CD4-positive, alpha-beta T cell (primary cell): ENCODE measurements around the gene EPS15. TPM values are rescaled to one million over a fixed set of nuclear protein-coding genes. Genes with fewer than 3 reads are reported as not detected.
A peak's percentile ranks its signal among the peaks of the same experiment; 100 is the strongest.

ENCODE experiments used
- ATAC-seq: fragments of 200-7000 bp; cut with Tn5 transposase; one replicate; pipeline ENCODE4 v1.10.0; 2022; ENCODE audit warnings: mild to moderate bottlenecking; ENCODE audit not compliant: poor library complexity
- CTCF ChIA-PET: fragments of 350-600 bp; sonication (Branson Sonifier 250); formaldehyde crosslinking; loops from one replicate; lab custom pipeline; 2021; ENCODE audit warnings: antibody characterized with exemption, inconsistent platforms; lab: Charles Lee
- POLR2A ChIA-PET: fragments of 350-600 bp; sonication (Branson Sonifier 250); formaldehyde crosslinking; loops from one replicate; lab custom pipeline; 2021; ENCODE audit warnings: antibody characterized with exemption, inconsistent platforms; lab: Charles Lee
- DNase-seq, 14 experiments: peaks; one replicate each; pipeline ENCODE4 v3.0.0-alpha.2; 2013 to 2020; ENCODE audit warnings: mixed read lengths in 2 of 14
- H3K27ac ChIP-seq, 2 donors: one replicate each; pipeline versions ENCODE4 v1.5.1 to v1.7.0; 2013; ENCODE audit warnings: low read length in 2 of 2, low read depth in 1 of 2, mild to moderate bottlenecking in 1 of 2
- H3K27me3 ChIP-seq, 2 experiments: 1 replicate in 1 of 2; 2 replicates in 1 of 2; pipeline versions ENCODE4 v1.6.1 to v1.7.0; 2013; ENCODE audit warnings: low read length in 2 of 2, control low read depth in 1 of 2, mild to moderate bottlenecking in 1 of 2, moderate library complexity in 1 of 2; ENCODE audit not compliant: insufficient read depth in 2 of 2, control insufficient read depth in 1 of 2
- H3K36me3 ChIP-seq: one replicate; pipeline ENCODE4 v1.6.1; 2013; ENCODE audit warnings: low read length, control low read depth; ENCODE audit not compliant: insufficient read depth
- H3K4me1 ChIP-seq: one replicate; pipeline ENCODE4 v1.6.1; 2013; ENCODE audit warnings: low read length, control low read depth; ENCODE audit not compliant: insufficient read depth
- H3K4me3 ChIP-seq: one replicate; pipeline ENCODE4 v1.5.1; 2013; ENCODE audit warnings: mild to moderate bottlenecking, low read length, moderate library complexity
- H3K9me3 ChIP-seq, 2 experiments: 1 replicate in 1 of 2; 2 replicates in 1 of 2; pipeline versions ENCODE4 v1.6.1 to v1.7.0; 2013; ENCODE audit warnings: low read length in 2 of 2, mild to moderate bottlenecking in 2 of 2, control low read depth in 1 of 2, moderate library complexity in 1 of 2; ENCODE audit not compliant: control insufficient read depth in 1 of 2, insufficient read depth in 1 of 2
- H3K27ac Mint-ChIP-seq: one replicate; pipeline ENCODE4 v1.8.0; 2020; ENCODE audit warnings: mixed read lengths
- H3K27me3 Mint-ChIP-seq: one replicate; pipeline ENCODE4 v1.8.0; 2021; ENCODE audit warnings: mixed read lengths
- H3K36me3 Mint-ChIP-seq: one replicate; pipeline ENCODE4 v1.8.0; 2021; ENCODE audit warnings: low read depth, mixed read lengths
- H3K4me1 Mint-ChIP-seq: one replicate; pipeline ENCODE4 v1.8.0; 2021; ENCODE audit warnings: low read depth, mixed read lengths
- H3K4me3 Mint-ChIP-seq: one replicate; pipeline ENCODE4 v1.8.0; 2020; ENCODE audit warnings: mild to moderate bottlenecking, mixed read lengths
- H3K9me3 Mint-ChIP-seq: one replicate; pipeline ENCODE4 v1.8.0; 2020; ENCODE audit warnings: mixed read lengths
- CTCF ChIP-seq: fragments of 200-600 bp; IDR thresholded peaks from one replicate; pipeline ENCODE4 v1.8.0; 2022; ENCODE audit warnings: antibody characterized with exemption, mild to moderate bottlenecking
- intact Hi-C, 2 experiments: fragments of 100-400 bp; cut with DNase I in 1 of 2; cut with micrococcal nuclease in 1 of 2; formaldehyde crosslinking; loops; one replicate each; pipeline versions ENCODE4 v1.15.1 to v1.9.0; 2023 to 2025; cut with DNase I, micrococcal nuclease
- total RNA-seq, 174 experiments: library from RNA in 2 of 174; stranded (reverse) in 2 of 174; gene quantifications; one replicate each; pipeline ENCODE4 v1.2.3 and lab custom pipeline; 2021 to 2026

The EPS15 gene
- total RNA-seq, 2 experiments from 2014 or later = 44.5 to 47.9 TPM

- Histone ChIP-seq H3K27ac (no peak overlapping the region), H3K4me1 (peaks cover 44% of the 10 kb centered on the region), H3K27me3 (no peaks in the 10 kb centered on the region), H3K36me3 (no peaks in the 10 kb centered on the region), H3K4me3 (no peak overlapping the region), H3K9me3 (no peaks in the 10 kb centered on the region)
- Mint-ChIP-seq H3K27ac (no peak overlapping the region), H3K9me3 (no peaks in the 10 kb centered on the region), H3K4me1 (peaks cover 34% of the 10 kb centered on the region), H3K4me3 (no peak overlapping the region), H3K27me3 (no peaks in the 10 kb centered on the region), H3K36me3 (no peaks in the 10 kb centered on the region)
- ChIA-PET CTCF (no interaction called here), POLR2A (no interaction called here)
- intact Hi-C loops = no loop called here
- DNase-seq (no peak), ATAC-seq (no peak)
- TF ChIP-seq CTCF = no peak
Measured at GRCh38 chr1:51566260-51566659, 47.2 kb upstream of the EPS15 start.

GRCh38 chr1:51565009-51565408 is 45.9 kb upstream of the EPS15 start:
- H3K9me3 Mint-ChIP-seq = no peaks in the 10 kb centered on the region
- DNase-seq = no peak
- Histone ChIP-seq H3K4me1 (peaks cover 32% of the 10 kb centered on the region), H3K9me3 (no peaks in the 10 kb centered on the region), H3K27me3 (no peaks in the 10 kb centered on the region), H3K27ac (no peak overlapping the region), H3K36me3 (no peaks in the 10 kb centered on the region), H3K4me3 (no peak overlapping the region)
- ChIA-PET CTCF (no interaction called here), POLR2A (no interaction called here)
- ATAC-seq = no peak
- H3K4me1 Mint-ChIP-seq = peaks cover 21% of the 10 kb centered on the region
- TF ChIP-seq CTCF = no peak
- no peak overlapping the region for H3K4me3 Mint-ChIP-seq
- H3K27ac Mint-ChIP-seq = no peak overlapping the region
- intact Hi-C loops = no loop called here
- no peaks in the 10 kb centered on the region for H3K27me3 Mint-ChIP-seq
- no peaks in the 10 kb centered on the region for H3K36me3 Mint-ChIP-seq

DNA sequence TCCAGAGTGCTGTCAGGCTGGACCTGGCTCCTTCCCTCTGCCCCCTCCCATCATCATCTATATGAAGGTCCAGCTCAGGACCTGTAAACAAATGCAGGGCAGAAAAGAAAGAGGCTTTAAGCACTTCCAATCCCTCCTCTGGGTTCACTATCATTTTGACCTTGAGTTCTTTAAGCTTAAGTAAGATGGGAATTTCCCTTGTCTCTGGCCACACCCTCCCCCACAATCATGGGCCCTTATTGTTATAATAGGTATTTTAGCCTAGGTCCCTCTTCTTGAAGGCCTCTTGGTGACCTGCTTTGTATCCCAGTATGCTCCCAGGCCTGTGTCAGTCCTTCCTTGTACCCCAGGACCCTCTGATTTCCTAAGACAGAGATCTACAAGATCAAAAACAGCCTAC is 45.1 kb upstream of the EPS15 start:
- Mint-ChIP-seq H3K4me3 (no peak overlapping the region), H3K9me3 (no peaks in the 10 kb centered on the region), H3K27ac (no peak overlapping the region), H3K36me3 (no peaks in the 10 kb centered on the region), H3K27me3 (no peaks in the 10 kb centered on the region), H3K4me1 (peaks cover 12% of the 10 kb centered on the region)
- no peak for TF ChIP-seq CTCF
- ChIA-PET POLR2A (no interaction called here), CTCF (no interaction called here)
- peaks cover 23% of the 10 kb centered on the region for H3K4me1 ChIP-seq
- H3K4me3 ChIP-seq = no peak overlapping the region
- no peaks in the 10 kb centered on the region for H3K36me3 ChIP-seq
- no peaks in the 10 kb centered on the region for H3K9me3 ChIP-seq
- intact Hi-C loops = no loop called here
- ATAC-seq (no peak), DNase-seq (peak in 3 of 14 experiments; percentile 19 to 56 (median 50))
- no peak overlapping the region for H3K27ac ChIP-seq
- no peaks in the 10 kb centered on the region for H3K27me3 ChIP-seq
